ENCODE results near the gene PPARG. TPM values are rescaled to one million over a fixed set of nuclear protein-coding genes. Genes with fewer than 3 reads are reported as not detected.

PPARG gene
- total RNA-seq, 2 donors from 2014 or later = 7.0 to 12.9 TPM

DNA sequence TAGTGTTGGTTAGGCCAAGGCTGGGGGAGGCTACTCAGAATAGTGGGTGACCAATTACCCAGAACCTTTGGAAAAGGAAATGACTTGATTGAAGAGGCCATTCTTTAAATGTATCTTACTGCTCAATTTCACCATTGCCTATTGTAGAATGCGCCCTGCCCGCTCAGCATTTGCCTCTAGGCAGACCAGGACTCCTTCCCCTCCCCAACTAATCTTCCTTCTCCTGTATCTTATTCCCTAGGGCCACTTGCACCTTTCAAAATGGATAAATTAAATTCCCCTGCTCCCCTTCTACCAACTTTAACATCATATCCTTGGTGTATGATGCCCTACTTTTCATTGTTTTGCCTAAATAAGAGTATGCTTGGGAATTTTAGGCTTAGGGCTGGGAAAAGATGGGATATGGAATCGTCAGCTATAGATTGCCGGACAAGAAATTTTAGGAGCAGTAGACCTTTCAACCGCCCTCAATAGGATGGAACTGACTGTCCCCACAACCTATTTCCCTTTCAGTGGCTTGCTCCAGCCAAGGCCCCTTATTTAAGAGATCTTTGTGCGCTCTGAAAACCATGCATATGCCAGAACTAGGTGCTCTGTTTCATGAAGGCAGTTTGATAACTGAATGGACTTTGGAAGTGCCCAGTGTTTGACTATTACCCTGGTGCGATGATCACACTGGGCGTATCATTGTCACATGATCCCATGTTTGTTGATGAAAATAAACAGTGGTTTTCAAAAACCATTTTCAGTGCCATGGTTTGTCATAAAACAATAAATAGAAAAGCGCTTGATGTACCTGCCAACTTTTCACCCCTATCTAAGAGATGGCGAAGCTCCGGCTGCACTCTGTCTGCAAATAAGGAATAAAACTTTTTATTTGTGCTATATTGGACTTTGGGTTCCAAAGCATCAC is 121.1 kb downstream of the PPARG start:
- peak; percentile 56 for DNase-seq (ENCODE audit: low spot score)
- peak overlapping the region in 1 of 2 donors; percentile 36 for H3K27ac ChIP-seq
- H3K4me1 ChIP-seq (replicated peaks) = peaks cover 3% of the 10 kb centered on the region
- no peaks in the 10 kb centered on the region for H3K36me3 ChIP-seq
- TF ChIP-seq, protein P1, sequence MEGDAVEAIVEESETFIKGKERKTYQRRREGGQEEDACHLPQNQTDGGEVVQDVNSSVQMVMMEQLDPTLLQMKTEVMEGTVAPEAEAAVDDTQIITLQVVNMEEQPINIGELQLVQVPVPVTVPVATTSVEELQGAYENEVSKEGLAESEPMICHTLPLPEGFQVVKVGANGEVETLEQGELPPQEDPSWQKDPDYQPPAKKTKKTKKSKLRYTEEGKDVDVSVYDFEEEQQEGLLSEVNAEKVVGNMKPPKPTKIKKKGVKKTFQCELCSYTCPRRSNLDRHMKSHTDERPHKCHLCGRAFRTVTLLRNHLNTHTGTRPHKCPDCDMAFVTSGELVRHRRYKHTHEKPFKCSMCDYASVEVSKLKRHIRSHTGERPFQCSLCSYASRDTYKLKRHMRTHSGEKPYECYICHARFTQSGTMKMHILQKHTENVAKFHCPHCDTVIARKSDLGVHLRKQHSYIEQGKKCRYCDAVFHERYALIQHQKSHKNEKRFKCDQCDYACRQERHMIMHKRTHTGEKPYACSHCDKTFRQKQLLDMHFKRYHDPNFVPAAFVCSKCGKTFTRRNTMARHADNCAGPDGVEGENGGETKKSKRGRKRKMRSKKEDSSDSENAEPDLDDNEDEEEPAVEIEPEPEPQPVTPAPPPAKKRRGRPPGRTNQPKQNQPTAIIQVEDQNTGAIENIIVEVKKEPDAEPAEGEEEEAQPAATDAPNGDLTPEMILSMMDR (IDR thresholded peaks at IDR 0.05) = no peak
- TF ChIP-seq POLR2A (IDR thresholded peaks at IDR 0.05) (no peak), POLR2AphosphoS5 (IDR thresholded peaks at IDR 0.05) (peak; percentile 82)
- no peaks in the 10 kb centered on the region for H3K9me3 ChIP-seq
- no peak overlapping the region for H3K4me3 ChIP-seq
- intact Hi-C loops (cut with DNase I) = no loop called here
- 66% methylated on average over 11 of the region's 11 CpGs for WGBS
- H3K27me3 ChIP-seq (replicated peaks; ENCODE audit: insufficient read depth) = no peaks in the 10 kb centered on the region

DNA sequence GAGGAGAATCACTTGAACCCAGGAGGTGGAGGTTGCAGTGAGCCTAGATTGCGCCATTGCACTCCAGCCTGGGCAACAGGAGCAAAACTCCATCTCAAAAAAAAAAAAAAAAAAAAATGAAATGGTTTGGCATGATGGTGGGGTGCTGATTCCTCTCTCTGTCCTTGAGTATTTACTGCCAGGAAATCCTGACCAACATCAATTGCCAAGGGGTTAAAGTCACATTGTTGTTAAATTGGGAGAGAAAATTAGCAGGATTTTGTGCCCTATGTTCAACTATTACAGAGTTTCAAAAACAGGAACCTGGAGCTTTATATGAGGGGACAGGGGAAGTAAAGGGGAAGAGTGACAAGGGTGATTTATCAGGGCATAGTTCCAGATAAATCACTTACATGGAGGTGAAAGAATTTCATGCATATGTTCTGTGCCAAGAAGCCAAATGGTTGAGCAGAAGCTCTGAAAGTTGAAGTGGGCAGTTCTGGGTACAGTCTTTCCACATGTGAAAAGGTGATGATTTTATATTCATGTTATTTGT is 124.9 kb downstream of the PPARG start:
- Histone ChIP-seq H3K27ac (no peak overlapping the region), H3K9me3 (no peaks in the 10 kb centered on the region), H3K4me1 (replicated peaks) (peaks cover 3% of the 10 kb centered on the region), H3K36me3 (no peaks in the 10 kb centered on the region), H3K27me3 (replicated peaks; ENCODE audit: insufficient read depth) (no peaks in the 10 kb centered on the region), H3K4me3 (no peak overlapping the region)
- intact Hi-C loops (cut with DNase I) = no loop called here
- 91% methylated on average over 1 of the region's 1 CpG for WGBS
- TF ChIP-seq, protein P1 (IDR thresholded peaks at IDR 0.05) = no peak
- DNase-seq (ENCODE audit: low spot score) = no peak

DNA sequence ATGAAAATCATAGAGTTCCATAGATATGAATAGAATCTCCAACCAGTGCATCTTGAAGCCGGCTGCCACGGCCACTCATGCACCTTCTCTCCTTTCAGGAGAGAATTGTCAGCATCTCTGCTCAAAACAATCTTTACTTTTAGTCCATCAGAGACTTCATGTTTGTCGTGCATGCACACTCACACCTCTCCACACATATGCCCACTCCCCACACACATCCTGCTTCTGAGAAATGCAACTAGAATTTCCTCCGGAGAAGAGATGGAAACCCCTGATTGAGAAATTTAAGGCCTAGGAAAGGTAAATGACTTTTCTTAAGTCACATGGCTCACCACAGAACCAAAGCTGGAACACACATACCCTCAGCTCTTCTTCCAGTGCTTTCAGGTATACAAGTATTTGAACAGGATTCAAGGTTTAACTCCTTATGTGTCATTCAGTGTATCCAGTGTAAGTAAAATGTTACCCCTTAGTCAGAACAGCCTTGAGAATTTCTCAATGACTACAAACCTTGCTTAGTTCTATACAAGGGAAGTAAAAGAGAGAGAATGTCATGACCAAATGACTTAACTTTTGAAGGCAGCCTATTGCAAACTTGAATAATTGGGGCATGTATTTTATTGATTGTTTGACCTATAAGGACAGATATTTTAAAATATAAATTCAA is 126.3 kb downstream of the PPARG start:
- 83% methylated on average over 4 of the region's 4 CpGs for WGBS
- no peaks in the 10 kb centered on the region for H3K36me3 ChIP-seq
- no peaks in the 10 kb centered on the region for H3K27me3 ChIP-seq (replicated peaks; ENCODE audit: insufficient read depth)
- TF ChIP-seq POLR2AphosphoS5 (IDR thresholded peaks at IDR 0.05) (no peak), POLR2A (IDR thresholded peaks at IDR 0.05) (no peak)
- TF ChIP-seq, protein P1 (IDR thresholded peaks at IDR 0.05) = no peak
- no peak overlapping the region for H3K4me3 ChIP-seq
- H3K4me1 ChIP-seq (replicated peaks) = peaks cover 3% of the 10 kb centered on the region
- intact Hi-C loops (cut with DNase I) = no loop called here
- no peak for DNase-seq (ENCODE audit: low spot score)
- no peaks in the 10 kb centered on the region for H3K9me3 ChIP-seq
- H3K27ac ChIP-seq = no peak overlapping the region

DNA sequence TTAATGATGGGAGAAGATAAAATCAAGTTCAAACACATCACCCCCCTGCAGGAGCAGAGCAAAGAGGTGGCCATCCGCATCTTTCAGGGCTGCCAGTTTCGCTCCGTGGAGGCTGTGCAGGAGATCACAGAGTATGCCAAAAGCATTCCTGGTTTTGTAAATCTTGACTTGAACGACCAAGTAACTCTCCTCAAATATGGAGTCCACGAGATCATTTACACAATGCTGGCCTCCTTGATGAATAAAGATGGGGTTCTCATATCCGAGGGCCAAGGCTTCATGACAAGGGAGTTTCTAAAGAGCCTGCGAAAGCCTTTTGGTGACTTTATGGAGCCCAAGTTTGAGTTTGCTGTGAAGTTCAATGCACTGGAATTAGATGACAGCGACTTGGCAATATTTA is 127.9 kb downstream of the PPARG start:
- Histone ChIP-seq H3K27ac (no peak overlapping the region), H3K27me3 (replicated peaks; ENCODE audit: insufficient read depth) (no peaks in the 10 kb centered on the region), H3K9me3 (no peaks in the 10 kb centered on the region), H3K4me1 (replicated peaks) (no peaks in the 10 kb centered on the region), H3K4me3 (no peak overlapping the region), H3K36me3 (no peaks in the 10 kb centered on the region)
- WGBS = 66% methylated on average over 8 of the region's 8 CpGs
- TF ChIP-seq, protein P1 (IDR thresholded peaks at IDR 0.05) = no peak
- TF ChIP-seq POLR2AphosphoS5 (IDR thresholded peaks at IDR 0.05) = no peak
- no peak for TF ChIP-seq POLR2A (IDR thresholded peaks at IDR 0.05)
- intact Hi-C loops (cut with DNase I) = no loop called here
- DNase-seq (ENCODE audit: low spot score) = no peak
